Immature natural killer cell (primary cell): ENCODE results near the gene DNAJB14. TPM values are rescaled to one million over a fixed set of nuclear protein-coding genes. Genes with fewer than 3 reads are reported as not detected.

Source experiments
- DNase-seq, 3 donors: peaks; one replicate each; pipeline ENCODE4 v3.0.0; 2022; ENCODE audit warnings: mixed read lengths in 1 of 3
- H3K27ac Mint-ChIP-seq, 6 donors: one replicate each; pipeline ENCODE4 v1.8.0; 2020; ENCODE audit warnings: mixed read lengths in 6 of 6, mild to moderate bottlenecking in 5 of 6, inconsistent platforms in 4 of 6, moderate library complexity in 3 of 6
- H3K27me3 Mint-ChIP-seq, 3 donors: one replicate each; pipeline ENCODE4 v1.8.0; 2020 to 2021; ENCODE audit warnings: low read depth in 3 of 3, mild to moderate bottlenecking in 3 of 3, mixed read lengths in 3 of 3, moderate library complexity in 3 of 3, inconsistent platforms in 1 of 3
- H3K36me3 Mint-ChIP-seq, 3 donors: one replicate each; pipeline ENCODE4 v1.8.0; 2020; ENCODE audit warnings: mixed read lengths in 3 of 3, inconsistent platforms in 2 of 3, mild to moderate bottlenecking in 2 of 3
- H3K4me1 Mint-ChIP-seq, 2 donors: one replicate each; pipeline ENCODE4 v1.8.0; 2020; ENCODE audit warnings: inconsistent platforms in 2 of 2, mild to moderate bottlenecking in 2 of 2, mixed read lengths in 2 of 2, moderate library complexity in 1 of 2
- H3K4me3 Mint-ChIP-seq, 5 donors: one replicate each; pipeline ENCODE4 v1.8.0; 2020; ENCODE audit warnings: mild to moderate bottlenecking in 5 of 5, mixed read lengths in 5 of 5, inconsistent platforms in 3 of 5, moderate library complexity in 3 of 5
- H3K9me3 Mint-ChIP-seq, 6 donors: one replicate each; pipeline ENCODE4 v1.8.0; 2020; ENCODE audit warnings: mild to moderate bottlenecking in 6 of 6, mixed read lengths in 6 of 6, inconsistent platforms in 4 of 6, moderate library complexity in 3 of 6
- polyA plus RNA-seq, 3 donors: library from polyadenylated mRNA; unstranded; fragments of 300-500 nt; fragmentation: Illumina TruSeq; gene quantifications; one replicate each; pipeline ENCODE4 v1.2.3, GENCODE V29; 2021

DNAJB14 gene
- polyA plus RNA-seq, 3 donors from 2014 or later, result 48.4 to 83.0 (median 53.4) TPM

- DNase-seq, result no peak
- H3K36me3 Mint-ChIP-seq, result peaks cover 35 to 40% (median 39%) of the 10 kb centered on the region in 3 donors
- H3K27ac Mint-ChIP-seq, result no peak overlapping the region
- H3K4me1 Mint-ChIP-seq, result peaks cover 11 to 38% of the 10 kb centered on the region in 2 donors
- no peak overlapping the region for H3K4me3 Mint-ChIP-seq
- peaks cover 0 to 9% (median 4%) of the 10 kb centered on the region in 6 donors for H3K9me3 Mint-ChIP-seq
- H3K27me3 Mint-ChIP-seq, result no peaks in the 10 kb centered on the region
Observed at GRCh38 chr4:99918656-99919055, 27.8 kb downstream of the DNAJB14 start.

DNA sequence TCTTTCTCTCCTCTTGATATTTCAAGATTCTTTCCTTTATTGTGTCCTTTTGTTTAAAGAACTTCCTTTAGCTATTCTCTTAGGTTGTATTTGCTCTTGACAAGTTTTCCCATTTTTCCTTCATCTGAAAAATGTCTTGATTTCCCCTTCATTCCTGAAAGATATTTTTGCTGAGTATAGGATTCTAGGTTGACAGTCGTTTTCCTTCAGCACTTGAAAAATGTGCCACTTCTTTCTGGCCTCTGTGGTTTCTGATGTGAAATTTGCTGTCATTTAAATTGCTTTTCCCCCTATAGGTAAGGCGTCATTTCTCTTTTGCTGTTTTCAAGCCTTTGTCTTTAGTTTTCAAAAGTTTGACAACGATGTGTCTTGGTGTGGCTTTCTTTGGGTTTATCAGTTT is 28.8 kb downstream of the DNAJB14 start:
- peaks cover 11 to 38% of the 10 kb centered on the region in 2 donors for H3K4me1 Mint-ChIP-seq
- H3K9me3 Mint-ChIP-seq, result peaks cover 0 to 9% (median 4%) of the 10 kb centered on the region in 6 donors
- peak overlapping the region in 1 of 6 donors; percentile 24 for H3K27ac Mint-ChIP-seq
- H3K27me3 Mint-ChIP-seq, result no peaks in the 10 kb centered on the region
- H3K36me3 Mint-ChIP-seq, result peaks cover 36 to 43% (median 41%) of the 10 kb centered on the region in 3 donors
- H3K4me3 Mint-ChIP-seq, result no peak overlapping the region
- DNase-seq, result no peak

DNA sequence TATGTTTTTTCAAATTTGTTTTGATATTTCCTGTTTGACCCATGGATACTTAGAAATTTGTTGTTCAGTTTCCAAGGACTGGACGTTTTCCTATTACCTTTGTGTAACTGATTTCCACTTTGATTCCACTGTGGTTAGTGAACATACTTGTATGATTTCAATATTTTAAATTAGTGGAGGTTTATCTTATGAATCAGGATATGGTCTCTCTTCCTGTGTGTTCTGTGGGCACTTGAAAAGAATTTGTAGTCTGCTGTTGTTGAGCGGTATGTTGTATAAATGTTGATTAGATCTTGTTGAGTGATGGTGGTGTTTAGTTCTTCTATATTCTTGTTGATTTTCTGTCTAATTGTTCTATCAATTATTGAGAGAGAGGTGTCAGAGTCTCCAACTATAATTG is 31.0 kb downstream of the DNAJB14 start:
- no peak for DNase-seq
- Mint-ChIP-seq H3K4me1 (peaks cover 8 to 48% of the 10 kb centered on the region in 2 donors), H3K27ac (peak overlapping the region in 2 of 6 donors; percentile 2 to 51), H3K36me3 (peaks cover 36 to 41% (median 36%) of the 10 kb centered on the region in 3 donors), H3K9me3 (peaks cover 0 to 9% (median 4%) of the 10 kb centered on the region in 6 donors), H3K27me3 (peaks cover 0 to 1% (median 0%) of the 10 kb centered on the region in 3 donors), H3K4me3 (no peak overlapping the region)

DNA sequence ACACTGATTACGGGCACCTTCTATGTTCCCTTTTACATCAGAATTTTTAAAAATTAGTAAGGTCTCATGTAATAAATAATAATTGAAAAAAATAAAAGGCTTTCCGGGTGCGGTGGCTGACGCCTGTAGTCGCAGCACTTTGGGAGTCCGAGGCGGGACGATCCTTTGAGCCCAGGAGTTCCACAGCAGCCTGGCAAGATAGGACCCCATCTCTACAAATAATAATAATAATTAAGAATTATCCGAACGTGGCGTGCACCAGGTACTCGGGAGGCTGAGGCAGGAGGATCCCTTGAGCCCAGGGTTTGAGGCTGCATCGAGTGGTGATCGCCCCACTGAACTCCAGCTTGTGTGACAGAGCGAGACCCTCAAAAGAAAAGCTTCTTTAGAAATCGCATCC is 51.4 kb downstream of the DNAJB14 start:
- Mint-ChIP-seq H3K27ac (peak overlapping the region in 4 of 6 donors; percentile 84 to 96 (median 93)), H3K4me3 (peak overlapping the region; percentile 56 to 98 (median 97)), H3K36me3 (peaks cover 0 to 4% (median 0%) of the 10 kb centered on the region in 3 donors), H3K4me1 (peaks cover 35 to 47% of the 10 kb centered on the region in 2 donors), H3K27me3 (peaks cover 4 to 14% (median 4%) of the 10 kb centered on the region in 3 donors), H3K9me3 (no peaks in the 10 kb centered on the region)
- DNase-seq, result no peak

DNA sequence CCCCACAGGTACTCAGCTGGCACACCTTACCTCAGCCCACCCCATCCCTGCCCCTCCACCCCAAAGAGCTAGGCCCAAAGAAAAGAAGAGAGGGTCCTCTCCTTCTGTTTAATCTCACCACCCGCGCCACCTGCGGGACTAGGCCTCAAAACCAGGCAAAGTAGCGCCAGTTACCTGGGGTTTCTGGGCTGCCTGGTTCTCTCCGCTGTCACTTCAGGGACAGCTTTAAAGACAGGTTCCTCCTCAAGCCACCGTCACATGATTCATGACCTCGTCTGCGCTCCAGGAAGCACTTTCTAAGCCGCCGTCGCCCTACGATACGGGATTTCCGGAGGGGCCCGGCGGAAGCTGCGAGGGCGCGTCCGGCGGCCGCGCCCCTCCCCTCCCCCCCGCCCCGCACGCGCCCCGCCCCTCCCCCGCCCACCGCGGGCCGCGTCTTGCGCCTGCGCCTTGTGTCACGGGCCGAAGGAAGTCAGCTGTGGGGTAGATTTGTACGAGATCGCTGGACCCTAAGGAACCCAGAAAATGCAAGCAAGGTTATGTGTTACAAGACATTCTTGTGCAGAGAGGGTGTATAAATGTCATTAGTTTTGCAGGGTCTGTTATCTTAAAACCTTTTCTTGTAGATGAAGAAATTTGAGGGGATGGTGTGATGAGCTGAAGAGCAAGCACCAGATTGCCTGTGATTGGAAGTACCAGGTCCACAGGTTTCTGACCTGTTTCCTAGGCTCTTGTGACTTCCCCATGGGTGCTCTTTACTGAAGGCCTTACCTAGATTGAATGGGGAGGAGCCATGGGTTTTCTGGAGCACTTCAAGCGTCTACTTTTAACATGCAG is 52.0 kb downstream of the DNAJB14 start, which contains the start of gene LAMTOR3:
Gene LAMTOR3, minus strand, starts transcription at position 267 of the 837 bp plus-strand sequence. CDS start 464 bp downstream, outside the sequence.
- Mint-ChIP-seq H3K9me3 (no peaks in the 10 kb centered on the region), H3K4me3 (peak within 1 kb of the TSS; percentile 97 to 99 (median 97)), H3K36me3 (peaks cover 0 to 4% (median 0%) of the 10 kb centered on the region in 3 donors), H3K4me1 (peaks cover 35 to 51% of the 10 kb centered on the region in 2 donors), H3K27me3 (peaks cover 4 to 14% (median 4%) of the 10 kb centered on the region in 3 donors), H3K27ac (peak within 1 kb of the TSS; percentile 91 to 98 (median 96))
- peak; percentile 86 to 90 (median 89) for DNase-seq

DNA sequence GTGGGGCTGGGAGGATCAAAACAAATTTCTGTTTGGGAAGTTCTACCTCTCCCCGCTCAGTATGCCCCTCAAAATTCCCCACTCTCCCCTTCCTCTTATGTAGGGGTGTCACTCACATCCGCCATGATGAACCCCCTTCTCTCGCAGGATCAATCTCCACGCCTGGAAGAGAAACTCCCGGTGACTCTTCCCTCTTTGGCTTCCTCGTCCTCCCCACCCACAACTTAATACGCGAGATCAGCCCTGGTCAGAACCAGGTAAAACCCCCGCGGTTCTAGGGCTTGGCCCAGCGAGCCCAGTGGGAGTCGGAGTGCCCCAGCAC is 52.6 kb downstream of the DNAJB14 start:
- H3K36me3 Mint-ChIP-seq, result peaks cover 0 to 4% (median 0%) of the 10 kb centered on the region in 3 donors
- peak overlapping the region; percentile 97 to 99 (median 97) for H3K4me3 Mint-ChIP-seq
- peaks cover 35 to 53% of the 10 kb centered on the region in 2 donors for H3K4me1 Mint-ChIP-seq
- no peak for DNase-seq
- H3K27me3 Mint-ChIP-seq, result peaks cover 4 to 14% (median 4%) of the 10 kb centered on the region in 3 donors
- no peaks in the 10 kb centered on the region for H3K9me3 Mint-ChIP-seq
- H3K27ac Mint-ChIP-seq, result peak overlapping the region; percentile 91 to 98 (median 96)

- Mint-ChIP-seq H3K4me1 (peaks cover 35 to 57% of the 10 kb centered on the region in 2 donors), H3K27ac (peak overlapping the region; percentile 91 to 98 (median 96)), H3K4me3 (peak overlapping the region; percentile 97 to 99 (median 97)), H3K9me3 (no peaks in the 10 kb centered on the region), H3K27me3 (peaks cover 4 to 14% (median 4%) of the 10 kb centered on the region in 3 donors), H3K36me3 (peaks cover 0 to 4% (median 0%) of the 10 kb centered on the region in 3 donors)
- DNase-seq, result no peak
Observed at GRCh38 chr4:99893029-99893428, 53.4 kb downstream of the DNAJB14 start.

GRCh38 chr4:99891351-99891750 is 55.1 kb downstream of the DNAJB14 start:
- Mint-ChIP-seq H3K27me3 (peaks cover 4 to 14% (median 4%) of the 10 kb centered on the region in 3 donors), H3K27ac (peak overlapping the region in 1 of 6 donors; percentile 64), H3K9me3 (no peaks in the 10 kb centered on the region), H3K4me3 (peak overlapping the region in 1 of 5 donors; percentile 34), H3K4me1 (peaks cover 35 to 57% of the 10 kb centered on the region in 2 donors), H3K36me3 (peaks cover 0 to 7% (median 4%) of the 10 kb centered on the region in 3 donors)
- no peak for DNase-seq

GRCh38 chr4:99887837-99888236 is 58.6 kb downstream of the DNAJB14 start:
- no peak overlapping the region for H3K27ac Mint-ChIP-seq
- H3K36me3 Mint-ChIP-seq, result peaks cover 0 to 18% (median 8%) of the 10 kb centered on the region in 3 donors
- H3K4me3 Mint-ChIP-seq, result no peak overlapping the region
- no peak for DNase-seq
- no peaks in the 10 kb centered on the region for H3K27me3 Mint-ChIP-seq
- H3K4me1 Mint-ChIP-seq, result peaks cover 12 to 29% of the 10 kb centered on the region in 2 donors
- no peaks in the 10 kb centered on the region for H3K9me3 Mint-ChIP-seq

DNA sequence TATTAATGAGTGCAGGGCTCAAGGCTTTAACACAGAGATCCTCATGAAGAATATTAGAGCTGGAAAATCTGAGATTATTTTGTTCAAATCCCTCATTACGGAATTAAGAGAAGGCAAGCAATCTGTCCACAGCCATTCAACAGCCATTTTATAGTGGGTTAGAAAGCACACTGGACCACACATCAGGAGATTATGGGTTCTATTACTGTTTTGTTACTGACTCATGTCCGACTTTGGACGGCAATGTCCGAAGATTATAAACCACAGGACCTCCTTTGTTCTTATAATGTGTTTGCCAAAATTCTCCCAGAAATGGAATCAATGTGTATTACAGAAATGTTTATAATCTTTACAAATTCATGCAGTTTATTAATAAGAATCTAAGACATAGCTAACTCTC is 60.3 kb downstream of the DNAJB14 start:
- peaks cover 4 to 27% (median 14%) of the 10 kb centered on the region in 3 donors for H3K36me3 Mint-ChIP-seq
- no peak overlapping the region for H3K4me3 Mint-ChIP-seq
- no peaks in the 10 kb centered on the region for H3K27me3 Mint-ChIP-seq
- H3K27ac Mint-ChIP-seq, result no peak overlapping the region
- H3K9me3 Mint-ChIP-seq, result no peaks in the 10 kb centered on the region
- H3K4me1 Mint-ChIP-seq, result peaks cover 6 to 16% of the 10 kb centered on the region in 2 donors
- no peak for DNase-seq

DNA sequence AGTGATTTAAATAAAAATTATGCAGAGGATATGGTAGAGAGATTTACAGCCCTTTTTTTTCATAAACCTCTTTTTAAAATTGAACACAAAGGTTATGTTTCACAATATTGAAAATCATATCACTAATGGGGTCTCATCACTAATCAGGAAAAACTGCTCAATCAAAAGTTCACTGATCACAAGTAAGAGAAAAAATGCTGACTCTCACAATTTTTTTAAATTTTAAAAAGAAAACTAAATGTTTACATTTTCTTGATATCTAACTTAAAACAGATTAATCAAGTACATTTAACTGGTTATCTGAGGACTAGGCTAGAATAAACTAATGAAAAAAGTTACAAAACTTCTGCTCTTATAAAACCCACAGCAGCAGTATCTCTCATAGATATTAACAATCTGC is 60.7 kb downstream of the DNAJB14 start:
- Mint-ChIP-seq H3K9me3 (no peaks in the 10 kb centered on the region), H3K27me3 (no peaks in the 10 kb centered on the region), H3K36me3 (peaks cover 4 to 22% (median 14%) of the 10 kb centered on the region in 3 donors), H3K27ac (no peak overlapping the region), H3K4me1 (peaks cover 2 to 12% of the 10 kb centered on the region in 2 donors), H3K4me3 (no peak overlapping the region)
- no peak for DNase-seq

- H3K27me3 Mint-ChIP-seq, result peaks cover 0 to 2% (median 0%) of the 10 kb centered on the region in 3 donors
- DNase-seq, result peak; percentile 11 to 26 (median 14)
- H3K4me1 Mint-ChIP-seq, result peaks cover under 1 to 10% of the 10 kb centered on the region in 2 donors
- H3K27ac Mint-ChIP-seq, result no peak overlapping the region
- no peaks in the 10 kb centered on the region for H3K9me3 Mint-ChIP-seq
- H3K4me3 Mint-ChIP-seq, result no peak overlapping the region
- H3K36me3 Mint-ChIP-seq, result peaks cover 5 to 25% (median 15%) of the 10 kb centered on the region in 3 donors
Observed at GRCh38 chr4:99885063-99885664, 61.3 kb downstream of the DNAJB14 start.

DNA sequence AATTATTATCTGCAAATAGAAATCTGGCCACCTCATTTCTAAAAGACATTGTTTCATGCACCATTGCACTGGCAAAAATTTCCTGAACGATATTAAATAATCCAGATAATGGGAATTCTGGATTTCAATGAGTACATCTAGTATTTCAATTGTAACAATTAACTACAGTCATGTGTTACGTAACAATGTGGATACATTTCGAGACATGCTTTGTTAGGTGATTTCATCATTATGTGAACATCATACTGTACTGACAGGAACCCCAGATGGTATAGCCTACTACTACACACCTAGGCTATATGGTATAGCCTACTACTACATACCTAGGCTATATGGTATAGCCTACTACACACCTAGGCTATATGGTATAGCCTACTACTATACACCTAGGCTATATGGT is 67.0 kb downstream of the DNAJB14 start:
- Mint-ChIP-seq H3K9me3 (no peaks in the 10 kb centered on the region), H3K4me3 (no peak overlapping the region), H3K4me1 (no peaks in the 10 kb centered on the region), H3K36me3 (peaks cover 14 to 49% (median 14%) of the 10 kb centered on the region in 3 donors), H3K27ac (no peak overlapping the region), H3K27me3 (peaks cover 0 to 2% (median 0%) of the 10 kb centered on the region in 3 donors)
- DNase-seq, result no peak

GRCh38 chr4:99878604-99879003 is 67.8 kb downstream of the DNAJB14 start:
- DNase-seq, result no peak
- H3K27ac Mint-ChIP-seq, result no peak overlapping the region

More at GRCh38 chr4:99878604-99879003, 67.8 kb downstream of the DNAJB14 start:
- H3K4me1 Mint-ChIP-seq, result no peaks in the 10 kb centered on the region
- H3K27me3 Mint-ChIP-seq, result peaks cover 0 to 2% (median 0%) of the 10 kb centered on the region in 3 donors
- H3K9me3 Mint-ChIP-seq, result no peaks in the 10 kb centered on the region
- peaks cover 14 to 43% (median 14%) of the 10 kb centered on the region in 3 donors for H3K36me3 Mint-ChIP-seq
- H3K4me3 Mint-ChIP-seq, result no peak overlapping the region
